HL-60 (cell line): ENCODE data around the gene AHSG.

Experiments
- DNase-seq, 2 experiments: peaks; one replicate each; pipeline ENCODE4 v3.0.0-alpha.2; 2010 to 2020; ENCODE audit warnings: low read depth in 1 of 2, low spot score in 1 of 2
- H3K27ac ChIP-seq: fragments of 250-450 bp; sonication (Bioruptor Pico); replicated peaks from 2 replicates; pipeline ENCODE4 v1.5.1; 2020; ENCODE audit warnings: mild to moderate bottlenecking, moderate library complexity
- H3K27me3 ChIP-seq: fragments of 250-450 bp; sonication (Bioruptor Pico); 2 replicates; pipeline ENCODE4 v1.5.1; 2021; ENCODE audit warnings: mild to moderate bottlenecking, moderate library complexity; ENCODE audit not compliant: insufficient read depth, poor library complexity, severe bottlenecking
- H3K4me3 ChIP-seq: replicated peaks from 2 replicates; pipeline ENCODE4 v1.5.1; 2011; ENCODE audit warnings: mild to moderate bottlenecking, control low read depth, low read length; ENCODE audit not compliant: insufficient read depth
- CTCF ChIP-seq: IDR thresholded peaks from one replicate; pipeline ENCODE4 v1.5.1; 2011; ENCODE audit warnings: low read length, control low read depth, inconsistent platforms; ENCODE audit not compliant: insufficient read depth
- GABPA ChIP-seq: IDR thresholded peaks from 2 replicates; pipeline ENCODE4 v1.6.1; 2012; ENCODE audit warnings: low read depth
- POLR2AphosphoS5 ChIP-seq: IDR thresholded peaks from 2 replicates; pipeline ENCODE4 v1.6.1; 2012; ENCODE audit warnings: low read depth
- SPI1 ChIP-seq: IDR thresholded peaks from 2 replicates; pipeline ENCODE4 v1.6.1; 2012; ENCODE audit warnings: low read depth, mild to moderate bottlenecking, borderline replicate concordance
- TF ChIP-seq, protein P1 (sequence below): IDR thresholded peaks from 2 replicates; pipeline ENCODE4 v1.6.1; 2012; ENCODE audit warnings: low read depth; ENCODE audit not compliant: insufficient replicate concordance

The AHSG gene

GRCh38 chr3:186588632-186589031, 24.2 kb upstream of the AHSG start:
- DNase-seq = no peak
- TF ChIP-seq SPI1 (no peak), CTCF (no peak)
- Histone ChIP-seq H3K27me3 (no peaks in the 10 kb centered on the region), H3K27ac (no peak overlapping the region), H3K4me3 (no peak overlapping the region)

GRCh38 chr3:186589121-186589520, 23.7 kb upstream of the AHSG start:
- no peak overlapping the region for H3K4me3 ChIP-seq
- H3K27me3 ChIP-seq = no peaks in the 10 kb centered on the region
- TF ChIP-seq SPI1 (no peak), CTCF (no peak), POLR2AphosphoS5 (no peak), GABPA (no peak)
- TF ChIP-seq, protein P1, sequence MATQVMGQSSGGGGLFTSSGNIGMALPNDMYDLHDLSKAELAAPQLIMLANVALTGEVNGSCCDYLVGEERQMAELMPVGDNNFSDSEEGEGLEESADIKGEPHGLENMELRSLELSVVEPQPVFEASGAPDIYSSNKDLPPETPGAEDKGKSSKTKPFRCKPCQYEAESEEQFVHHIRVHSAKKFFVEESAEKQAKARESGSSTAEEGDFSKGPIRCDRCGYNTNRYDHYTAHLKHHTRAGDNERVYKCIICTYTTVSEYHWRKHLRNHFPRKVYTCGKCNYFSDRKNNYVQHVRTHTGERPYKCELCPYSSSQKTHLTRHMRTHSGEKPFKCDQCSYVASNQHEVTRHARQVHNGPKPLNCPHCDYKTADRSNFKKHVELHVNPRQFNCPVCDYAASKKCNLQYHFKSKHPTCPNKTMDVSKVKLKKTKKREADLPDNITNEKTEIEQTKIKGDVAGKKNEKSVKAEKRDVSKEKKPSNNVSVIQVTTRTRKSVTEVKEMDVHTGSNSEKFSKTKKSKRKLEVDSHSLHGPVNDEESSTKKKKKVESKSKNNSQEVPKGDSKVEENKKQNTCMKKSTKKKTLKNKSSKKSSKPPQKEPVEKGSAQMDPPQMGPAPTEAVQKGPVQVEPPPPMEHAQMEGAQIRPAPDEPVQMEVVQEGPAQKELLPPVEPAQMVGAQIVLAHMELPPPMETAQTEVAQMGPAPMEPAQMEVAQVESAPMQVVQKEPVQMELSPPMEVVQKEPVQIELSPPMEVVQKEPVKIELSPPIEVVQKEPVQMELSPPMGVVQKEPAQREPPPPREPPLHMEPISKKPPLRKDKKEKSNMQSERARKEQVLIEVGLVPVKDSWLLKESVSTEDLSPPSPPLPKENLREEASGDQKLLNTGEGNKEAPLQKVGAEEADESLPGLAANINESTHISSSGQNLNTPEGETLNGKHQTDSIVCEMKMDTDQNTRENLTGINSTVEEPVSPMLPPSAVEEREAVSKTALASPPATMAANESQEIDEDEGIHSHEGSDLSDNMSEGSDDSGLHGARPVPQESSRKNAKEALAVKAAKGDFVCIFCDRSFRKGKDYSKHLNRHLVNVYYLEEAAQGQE = no peak
- DNase-seq = peak in 1 of 2 experiments; percentile 49
- H3K27ac ChIP-seq = no peak overlapping the region

- H3K27ac ChIP-seq = no peak overlapping the region
- no peak for DNase-seq
- TF ChIP-seq, protein P1 = no peak
- TF ChIP-seq POLR2AphosphoS5 = no peak
These were observed 22.8 kb upstream of the AHSG start for GRCh38 chr3:186589856-186590579.

DNA sequence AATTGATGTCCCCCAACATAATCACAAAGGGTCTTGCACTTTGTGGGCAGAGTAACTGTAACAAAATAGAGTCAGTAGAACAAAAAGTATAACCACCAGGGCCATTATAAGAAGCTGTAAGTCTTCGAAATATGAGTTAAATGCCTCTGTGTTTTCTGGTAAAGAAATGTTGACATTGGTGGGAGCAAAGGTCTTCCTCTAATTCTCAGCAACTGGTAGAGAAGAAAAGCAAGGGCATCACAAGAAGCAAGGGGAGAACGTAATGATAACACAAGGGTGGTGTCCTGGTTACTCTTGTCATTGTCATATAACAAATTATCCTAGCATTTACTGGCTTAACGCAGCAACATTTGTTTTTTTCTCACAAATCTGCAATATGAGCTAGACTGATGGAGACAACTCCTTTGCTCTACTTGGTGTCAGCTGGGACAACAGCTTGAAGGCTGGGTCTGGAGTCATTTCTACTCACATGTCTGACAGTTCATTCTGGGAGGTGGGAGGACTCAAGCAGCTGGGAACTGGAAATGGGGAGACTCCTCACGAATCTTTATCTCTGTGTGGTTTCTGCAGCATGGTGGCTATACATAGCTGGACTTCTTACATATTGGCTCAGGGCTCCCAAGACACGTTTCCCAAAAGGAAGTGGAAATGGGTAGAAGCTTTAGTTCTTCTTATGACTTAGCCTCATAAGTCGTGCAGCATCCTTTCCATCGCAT, 22.1 kb upstream of the AHSG start:
- no peak for DNase-seq
- Histone ChIP-seq H3K27ac (no peak overlapping the region), H3K27me3 (no peaks in the 10 kb centered on the region), H3K4me3 (no peak overlapping the region)
- TF ChIP-seq CTCF (no peak), GABPA (no peak), POLR2AphosphoS5 (no peak), SPI1 (no peak)
- TF ChIP-seq, protein P1 = no peak

More at GRCh38 chr3:186589856-186590579, 22.8 kb upstream of the AHSG start:
- Histone ChIP-seq H3K27me3 (no peaks in the 10 kb centered on the region), H3K4me3 (no peak overlapping the region)
